Activated T-helper 2 cell treated with anti-CD3 and anti-CD28 coated beads, Interferon-gamma antibody, Interleukin-2, Interleukin-4, amounts not matched to agents 10 μg/mL and 5 μg/mL and 100 μg/mL, durations not matched to agents 14 hours and 24 hours and 36 hours (primary cell): ENCODE measurements around the gene SRRM5. TPM values are rescaled to one million over a fixed set of nuclear protein-coding genes. Genes with fewer than 3 reads are reported as not detected.
A peak's percentile ranks its signal among the peaks of the same experiment; 100 is the strongest.
"Not testable (repeated sequence)": the region's sequence is repeated elsewhere in the genome, so short reads cannot be mapped to it uniquely, and the experiment has no call there.

ENCODE experiments used
- DNase-seq: peaks from one replicate; pipeline ENCODE4 v3.0.0; 2021; ENCODE audit warnings: low spot score
- H3K27ac Mint-ChIP-seq: one replicate; pipeline ENCODE4 v1.8.0; 2021; ENCODE audit warnings: mixed read lengths
- H3K27me3 Mint-ChIP-seq: one replicate; pipeline ENCODE4 v1.8.0; 2021; ENCODE audit warnings: low read depth, mixed read lengths
- H3K36me3 Mint-ChIP-seq: one replicate; pipeline ENCODE4 v1.8.0; 2021; ENCODE audit warnings: low read depth, mixed read lengths
- H3K4me1 Mint-ChIP-seq: one replicate; pipeline ENCODE4 v1.8.0; 2021; ENCODE audit warnings: low read depth, mixed read lengths
- H3K4me3 Mint-ChIP-seq: one replicate; pipeline ENCODE4 v1.8.0; 2021; ENCODE audit warnings: low read depth, mild to moderate bottlenecking, moderate library complexity, mixed read lengths
- H3K9me3 Mint-ChIP-seq: one replicate; pipeline ENCODE4 v1.8.0; 2021; ENCODE audit warnings: mixed read lengths
- intact Hi-C: fragments of 100-400 bp; cut with micrococcal nuclease; formaldehyde crosslinking; loops from one replicate; pipeline ENCODE4 v1.15.1; 2023
- total RNA-seq: library from RNA; stranded (reverse); gene quantifications from 2 replicates; pipeline ENCODE4 v1.2.3, GENCODE V29; 2022

SRRM5 gene
- total RNA-seq, 1 donor from 2014 or later: 0.46 TPM

DNA sequence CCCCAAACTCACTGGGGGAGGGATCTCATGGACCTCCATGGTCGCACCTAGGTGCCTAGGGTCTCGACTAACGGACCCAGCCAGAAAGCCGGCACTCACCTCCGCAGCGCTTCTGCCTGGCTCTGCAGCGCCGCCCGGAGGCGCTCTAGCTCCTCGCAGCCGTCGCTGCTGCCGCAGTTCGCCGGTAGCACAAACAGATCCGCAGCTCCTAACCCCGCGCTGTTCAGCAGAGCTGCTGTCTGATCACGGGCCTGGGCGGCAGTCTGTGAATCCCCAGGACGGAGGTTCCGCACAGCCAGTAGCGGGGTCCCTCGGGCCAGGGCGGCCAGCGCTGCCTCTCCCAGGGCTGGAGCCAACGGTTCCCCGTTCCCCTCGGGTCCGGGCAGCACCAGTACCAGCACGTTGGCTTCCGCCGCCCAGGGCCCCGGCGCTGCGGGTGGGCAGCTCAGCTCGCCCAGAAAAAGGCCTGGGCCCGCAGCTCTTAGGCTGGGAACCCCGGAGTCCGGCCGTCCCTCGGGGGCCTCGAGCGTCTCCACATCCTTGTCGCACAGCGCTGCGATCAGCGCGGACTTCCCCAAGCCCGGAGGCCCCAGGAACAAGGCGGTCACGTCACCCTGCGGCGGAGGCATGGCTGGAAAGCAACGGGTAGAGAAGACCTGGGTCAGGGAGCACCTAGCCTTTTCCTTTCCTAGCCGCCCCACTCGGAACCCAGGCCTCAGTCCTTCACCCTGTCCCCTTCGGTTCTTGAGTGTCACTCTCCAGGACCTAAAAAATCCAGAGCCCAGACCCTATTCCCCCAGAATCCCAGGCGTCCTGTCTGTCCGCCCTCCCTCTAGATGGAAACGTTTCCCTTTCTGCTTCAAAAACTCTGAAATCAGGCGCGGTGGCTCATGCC lies 16.9 kb upstream of the SRRM5 start:
- no peaks in the 10 kb centered on the region for H3K27me3 Mint-ChIP-seq
- H3K9me3 Mint-ChIP-seq: no peaks in the 10 kb centered on the region
- intact Hi-C loops: loop anchor here (2.0 to 10.0 kb wide), 4 partner anchors 40 to 190 kb away; partner anchors contain the start of gene KCNN4
- peak overlapping the region; percentile 91 for H3K4me3 Mint-ChIP-seq
- peak; percentile 74 for DNase-seq
- peaks cover 48% of the 10 kb centered on the region for H3K36me3 Mint-ChIP-seq
- peaks cover 27% of the 10 kb centered on the region for H3K4me1 Mint-ChIP-seq
- peak overlapping the region; percentile 91 for H3K27ac Mint-ChIP-seq

DNA sequence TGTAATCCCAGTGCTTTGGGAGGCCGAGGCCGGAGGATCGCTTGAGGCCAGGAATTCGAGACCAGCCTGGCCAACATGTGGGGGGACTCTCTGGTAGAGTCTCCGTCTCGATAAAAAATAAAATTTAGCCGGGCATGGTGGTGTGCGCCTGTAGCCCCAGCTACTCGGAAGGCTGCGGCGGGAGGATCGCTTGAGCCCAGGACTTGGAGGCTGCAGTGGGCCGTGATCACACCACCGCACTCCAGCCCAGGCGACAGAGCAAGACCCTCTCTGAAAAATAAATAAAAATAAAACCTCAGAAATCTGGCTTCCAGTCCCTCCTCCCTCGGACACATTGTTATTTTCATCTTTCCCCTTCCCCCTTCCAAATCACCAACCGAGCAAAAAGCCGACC lies 16.3 kb upstream of the SRRM5 start:
- Mint-ChIP-seq H3K9me3 (no peaks in the 10 kb centered on the region), H3K36me3 (peaks cover 48% of the 10 kb centered on the region), H3K27me3 (no peaks in the 10 kb centered on the region), H3K4me3 (peak overlapping the region; percentile 91), H3K27ac (peak overlapping the region; percentile 91), H3K4me1 (peaks cover 27% of the 10 kb centered on the region)
- DNase-seq: no peak
- intact Hi-C loops: loop anchor here (2.0 to 10.0 kb wide), 4 partner anchors 41 to 189 kb away; partner anchors contain the start of gene KCNN4

DNA sequence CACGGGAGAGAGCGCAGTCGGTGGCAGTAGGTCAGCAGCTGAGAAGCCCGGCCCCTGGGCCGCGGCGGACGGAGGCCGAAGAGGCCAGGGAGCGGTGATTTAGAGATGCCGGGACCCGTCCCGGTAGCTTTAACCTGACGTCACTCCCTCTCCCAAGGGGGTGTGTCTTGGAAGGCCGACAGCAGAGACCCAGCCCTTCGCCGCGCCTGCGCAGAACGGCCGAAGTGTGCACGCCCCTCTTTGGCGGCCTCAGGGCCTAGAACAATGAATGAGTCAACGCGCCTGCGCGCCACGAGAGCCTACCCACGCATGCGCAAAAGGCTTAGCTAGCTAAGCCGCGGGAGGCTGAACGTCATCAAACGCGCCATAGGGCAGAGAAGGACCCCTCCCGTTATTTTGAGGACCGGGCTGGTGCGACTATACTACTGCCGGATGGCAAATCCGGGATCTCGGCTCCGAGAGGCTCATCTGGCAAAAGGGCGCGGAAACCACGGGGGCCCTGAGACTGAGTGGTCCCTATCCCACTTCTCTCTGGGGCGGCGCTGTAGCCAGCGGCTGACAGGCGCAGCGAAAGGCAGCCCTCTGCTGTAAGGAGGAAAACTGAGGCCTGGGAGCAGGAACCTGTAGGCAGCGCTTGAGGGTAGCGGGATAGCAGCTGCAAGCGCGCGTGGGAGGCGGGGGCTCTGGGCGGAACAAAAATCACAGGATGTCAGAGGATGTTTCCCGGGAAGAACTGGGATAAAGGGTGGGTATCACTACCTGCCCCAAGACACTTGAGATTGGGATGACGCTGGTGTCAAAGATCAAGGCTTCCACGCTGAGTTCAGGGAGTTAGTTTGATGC lies 15.7 kb upstream of the SRRM5 start, which contains the start of the genes IRGQ and ZNF576:
Gene IRGQ, minus strand, starts transcription at position 136 of the 843 bp plus-strand sequence. CDS start 796 bp downstream, outside the sequence.
Gene ZNF576, plus strand, starts transcription at position 597 of the 843 bp plus-strand sequence. CDS start 514 bp downstream, outside the sequence.
- intact Hi-C loops: loop anchor here (1.0 to 10.0 kb wide), 11 partner anchors 16 to 189 kb away; partner anchors contain the start of genes KCNN4, PHLDB3, PINLYP and XRCC1
- Mint-ChIP-seq H3K4me3 (peak within 1 kb of the TSS; percentile 91), H3K27me3 (no peaks in the 10 kb centered on the region), H3K9me3 (no peaks in the 10 kb centered on the region), H3K36me3 (peaks cover 46% of the 10 kb centered on the region), H3K27ac (peak within 1 kb of the TSS; percentile 91), H3K4me1 (peaks cover 27% of the 10 kb centered on the region)
- DNase-seq: peak; percentile 100

DNA sequence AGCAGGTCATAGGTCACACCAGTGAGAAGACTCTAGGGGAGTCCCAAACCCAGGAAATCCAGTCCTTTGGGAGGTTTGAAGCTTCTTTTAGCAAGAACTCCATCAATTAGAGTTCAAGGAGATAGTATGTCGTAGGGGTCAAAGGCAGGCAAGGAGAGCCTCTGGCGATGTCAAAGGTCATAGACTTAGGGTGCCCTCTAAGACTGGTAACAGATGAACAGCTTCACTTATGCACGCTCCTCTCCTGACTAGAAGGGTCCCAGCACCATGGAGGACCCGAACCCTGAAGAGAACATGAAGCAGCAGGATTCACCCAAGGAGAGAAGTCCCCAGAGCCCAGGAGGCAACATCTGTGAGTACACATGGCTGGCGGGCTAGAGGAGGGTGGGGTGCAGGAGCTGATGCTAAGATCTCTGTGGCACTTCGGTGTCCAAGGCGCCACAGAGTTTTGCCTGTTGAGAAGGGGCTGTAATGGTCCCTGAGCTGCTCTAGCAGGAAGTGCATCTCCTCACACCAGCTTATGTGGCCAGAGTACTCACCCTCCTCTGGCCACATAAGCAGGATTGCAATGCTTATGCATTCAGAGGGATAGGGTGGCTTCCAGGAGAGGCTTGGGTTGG lies 14.9 kb upstream of the SRRM5 start:
- Mint-ChIP-seq H3K27ac (peak overlapping the region; percentile 91), H3K36me3 (peaks cover 49% of the 10 kb centered on the region), H3K9me3 (no peaks in the 10 kb centered on the region), H3K27me3 (no peaks in the 10 kb centered on the region), H3K4me1 (peaks cover 27% of the 10 kb centered on the region), H3K4me3 (peak overlapping the region; percentile 91)
- no peak for DNase-seq
- intact Hi-C loops: loop anchor here (1.0 to 10.0 kb wide), 9 partner anchors 17 to 188 kb away; partner anchors contain the start of genes KCNN4, PHLDB3, PINLYP and XRCC1

DNA sequence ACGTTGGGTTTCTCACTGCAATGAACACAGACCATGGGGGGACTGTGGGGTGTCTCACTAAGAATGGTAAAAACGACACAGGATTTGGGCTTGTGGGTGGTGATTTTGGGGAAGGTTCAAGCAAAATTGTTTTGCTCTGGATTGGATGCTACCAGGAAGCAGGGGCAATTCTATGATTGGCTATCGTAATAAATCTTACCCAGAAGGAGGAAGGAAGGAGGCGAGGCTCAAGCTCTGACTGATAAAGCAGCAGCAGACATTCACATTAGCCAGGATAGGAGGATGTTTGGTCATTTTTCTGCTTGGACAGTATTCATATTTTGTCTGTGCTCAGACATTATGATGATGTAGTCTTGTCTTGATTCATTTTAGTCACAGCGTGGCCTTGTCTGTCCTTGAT lies 14.0 kb upstream of the SRRM5 start:
- DNase-seq: no peak
- H3K4me1 Mint-ChIP-seq: peaks cover 27% of the 10 kb centered on the region
- peak overlapping the region; percentile 91 for H3K4me3 Mint-ChIP-seq
- peaks cover 46% of the 10 kb centered on the region for H3K36me3 Mint-ChIP-seq
- no peaks in the 10 kb centered on the region for H3K27me3 Mint-ChIP-seq
- intact Hi-C loops: loop anchor here (2.0 to 10.0 kb wide), 5 partner anchors 65 to 187 kb away; partner anchors contain the start of genes KCNN4 and ZNF575
- peak overlapping the region; percentile 91 for H3K27ac Mint-ChIP-seq
- no peaks in the 10 kb centered on the region for H3K9me3 Mint-ChIP-seq

DNA sequence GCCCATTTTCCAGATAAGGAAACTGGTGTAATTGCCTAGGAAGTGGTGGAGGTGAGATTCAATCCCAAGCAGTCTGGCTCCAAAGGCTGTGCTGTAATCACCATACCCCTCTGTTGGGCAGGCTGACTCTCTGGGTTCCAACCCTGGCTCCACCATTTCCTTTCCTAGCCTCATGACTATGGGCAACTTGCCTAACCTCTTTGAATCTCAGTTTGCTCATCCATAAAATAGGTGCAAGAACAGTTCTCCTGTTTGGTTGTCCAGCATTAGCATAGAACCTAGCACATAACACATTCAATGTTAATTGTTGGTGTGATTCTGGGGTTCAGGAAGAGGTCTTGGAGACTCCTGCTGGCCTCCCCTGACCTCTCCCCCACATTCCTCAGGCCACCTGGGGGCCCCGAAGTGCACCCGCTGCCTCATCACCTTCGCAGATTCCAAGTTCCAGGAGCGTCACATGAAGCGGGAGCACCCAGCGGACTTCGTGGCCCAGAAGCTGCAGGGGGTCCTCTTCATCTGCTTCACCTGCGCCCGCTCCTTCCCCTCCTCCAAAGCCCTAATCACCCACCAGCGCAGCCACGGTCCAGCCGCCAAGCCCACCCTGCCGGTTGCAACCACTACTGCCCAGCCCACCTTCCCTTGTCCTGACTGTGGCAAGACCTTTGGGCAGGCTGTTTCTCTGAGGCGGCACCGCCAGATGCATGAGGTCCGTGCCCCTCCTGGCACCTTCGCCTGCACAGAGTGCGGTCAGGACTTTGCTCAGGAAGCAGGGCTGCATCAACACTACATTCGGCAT lies 13.2 kb upstream of the SRRM5 start:
- Mint-ChIP-seq H3K4me3 (peak overlapping the region; percentile 91), H3K27ac (no peak overlapping the region), H3K27me3 (no peaks in the 10 kb centered on the region), H3K9me3 (no peaks in the 10 kb centered on the region), H3K36me3 (peaks cover 41% of the 10 kb centered on the region), H3K4me1 (peaks cover 22% of the 10 kb centered on the region)
- intact Hi-C loops: loop anchor here (5.0 to 10.0 kb wide), 2 partner anchors 136 to 186 kb away; partner anchors contain the start of gene KCNN4
- no peak for DNase-seq

DNA sequence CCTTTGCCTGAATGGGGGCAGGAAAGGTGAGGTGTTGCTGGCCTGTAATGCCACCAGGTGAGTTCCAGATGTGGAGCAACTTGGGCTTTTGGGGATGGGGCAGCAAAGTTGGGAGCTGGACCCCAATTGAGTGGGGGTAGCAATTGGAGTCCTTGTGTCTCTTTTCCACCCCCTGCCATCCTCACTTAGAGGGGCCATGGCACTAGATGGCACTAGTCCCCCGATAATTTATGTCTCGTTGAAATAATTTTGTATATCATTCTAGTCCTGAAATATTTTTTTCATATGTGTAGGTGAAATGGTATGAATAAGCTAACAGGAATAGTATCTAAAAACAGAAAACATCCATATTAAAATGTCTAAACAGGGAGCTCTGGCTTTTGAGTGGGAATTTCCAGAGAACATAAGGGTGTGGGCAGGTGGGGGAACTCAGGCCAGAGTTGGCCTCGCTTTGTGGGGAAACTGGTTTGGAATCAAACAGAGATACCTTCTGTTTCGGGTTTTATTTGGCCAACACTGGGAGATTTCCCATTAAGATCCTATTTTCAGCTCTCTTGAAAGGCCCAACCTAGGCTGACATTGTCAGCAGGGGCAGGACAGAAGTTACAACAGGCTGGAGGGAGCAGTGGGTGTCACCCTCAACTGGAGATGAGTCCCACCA lies 12.1 kb upstream of the SRRM5 start:
- Mint-ChIP-seq H3K4me1 (peaks cover 18% of the 10 kb centered on the region), H3K4me3 (no peak overlapping the region), H3K36me3 (peaks cover 37% of the 10 kb centered on the region), H3K27ac (no peak overlapping the region), H3K9me3 (no peaks in the 10 kb centered on the region), H3K27me3 (no peaks in the 10 kb centered on the region)
- DNase-seq: no peak
- intact Hi-C loops: loop anchor here (5.0 to 10.0 kb wide), 2 partner anchors 137 to 185 kb away; partner anchors contain the start of gene KCNN4

DNA sequence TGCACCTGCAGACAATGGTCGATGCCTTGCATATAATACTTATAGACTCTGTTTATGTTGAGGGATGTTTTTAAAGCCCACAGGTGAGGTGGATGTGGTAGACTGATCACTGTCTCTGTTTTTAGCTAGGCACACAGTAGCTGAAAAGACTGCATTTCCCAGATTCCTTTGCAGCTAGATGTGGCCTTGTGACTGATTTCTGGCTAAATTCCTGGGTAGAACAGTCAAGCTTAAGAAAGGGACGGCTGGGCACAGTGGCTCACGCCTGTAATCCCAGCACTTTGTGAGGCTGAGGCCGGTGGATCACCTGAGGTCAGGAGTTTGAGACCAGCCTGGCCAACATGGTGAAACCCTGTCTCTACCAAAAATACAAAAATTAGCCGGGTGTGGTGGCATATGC lies 11.6 kb upstream of the SRRM5 start:
- H3K9me3 Mint-ChIP-seq, H3K27ac Mint-ChIP-seq, intact Hi-C loops, DNase-seq, H3K4me3 Mint-ChIP-seq, H3K27me3 Mint-ChIP-seq: not testable (repeated sequence)
- Mint-ChIP-seq H3K4me1 (peaks cover 18% of the 10 kb centered on the region), H3K36me3 (peaks cover 37% of the 10 kb centered on the region)

DNA sequence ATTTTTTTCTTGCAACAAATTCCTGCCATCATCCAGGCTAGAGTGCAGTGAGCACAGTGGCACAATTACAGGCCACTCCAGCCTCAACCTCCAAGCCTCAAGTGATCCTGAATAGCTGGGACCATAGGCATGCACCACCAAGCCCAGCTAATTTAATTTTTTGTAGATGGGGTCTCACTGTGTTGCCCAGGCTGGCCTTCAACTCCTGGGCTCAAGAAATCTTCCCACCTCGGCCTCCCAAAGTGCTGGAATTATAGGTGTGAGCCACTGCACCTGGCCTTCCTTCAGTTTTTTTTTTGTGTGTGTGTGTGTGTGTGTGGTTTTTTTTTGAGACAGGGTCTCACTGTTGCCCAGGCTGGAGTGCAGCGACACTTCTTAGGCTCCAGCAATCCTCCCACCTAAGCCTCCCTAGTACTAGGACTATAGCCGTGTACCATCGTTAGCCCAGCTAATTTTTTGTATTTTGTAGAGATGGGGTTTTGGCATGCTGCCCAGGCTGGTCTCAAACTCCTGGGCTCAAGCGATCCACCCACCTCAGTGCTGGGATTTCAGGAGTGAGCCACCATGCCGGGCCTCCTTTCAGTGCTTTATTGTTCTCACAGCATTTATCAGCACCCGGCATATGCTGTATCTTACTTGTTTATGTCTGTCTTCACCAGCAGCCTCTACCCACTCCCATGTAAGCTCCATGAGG lies 5.9 kb upstream of the SRRM5 start:
- intact Hi-C loops: no loop called here
- no peaks in the 10 kb centered on the region for H3K9me3 Mint-ChIP-seq
- no peak overlapping the region for H3K27ac Mint-ChIP-seq
- no peak overlapping the region for H3K4me3 Mint-ChIP-seq
- peaks cover 1% of the 10 kb centered on the region for H3K4me1 Mint-ChIP-seq
- H3K36me3 Mint-ChIP-seq: peaks cover 8% of the 10 kb centered on the region
- no peaks in the 10 kb centered on the region for H3K27me3 Mint-ChIP-seq
- DNase-seq: no peak

DNA sequence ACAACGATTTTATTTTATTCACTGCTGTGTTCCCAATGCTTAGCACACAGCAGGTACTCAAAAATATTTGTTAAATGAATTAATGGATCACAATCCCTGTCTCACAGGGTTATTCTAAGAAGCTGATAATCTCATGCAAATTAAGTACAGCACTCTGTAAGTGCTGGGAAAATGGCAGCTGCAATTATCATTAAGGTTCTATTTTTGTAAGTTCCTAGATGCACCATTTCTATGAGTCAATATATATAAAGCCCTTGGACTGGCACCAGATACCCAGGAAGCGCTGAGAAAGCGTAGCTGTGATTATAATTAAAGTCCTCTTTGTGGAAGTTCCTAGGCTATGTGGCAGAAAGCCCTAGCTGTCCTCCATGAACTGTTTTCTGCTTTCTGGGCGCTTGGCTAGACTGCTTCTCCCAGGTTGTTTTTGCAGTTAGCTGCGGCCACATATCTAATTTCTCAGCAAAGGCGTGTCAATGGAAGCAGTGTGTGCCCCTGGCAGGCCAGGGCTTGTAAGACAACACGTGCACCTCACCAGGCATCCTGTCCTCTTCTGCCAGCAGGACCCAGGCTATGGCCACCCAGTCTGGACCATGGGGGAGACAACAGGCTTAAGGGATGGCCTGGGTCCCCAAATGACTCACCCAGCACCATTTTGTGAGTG lies 5.2 kb upstream of the SRRM5 start:
- no peaks in the 10 kb centered on the region for H3K27me3 Mint-ChIP-seq
- peaks cover 1% of the 10 kb centered on the region for H3K4me1 Mint-ChIP-seq
- H3K4me3 Mint-ChIP-seq: no peak overlapping the region
- peaks cover 3% of the 10 kb centered on the region for H3K36me3 Mint-ChIP-seq
- H3K9me3 Mint-ChIP-seq: no peaks in the 10 kb centered on the region
- H3K27ac Mint-ChIP-seq: no peak overlapping the region
- intact Hi-C loops: no loop called here
- DNase-seq: no peak
